ENCODE measurements around the gene NAALADL2.
"Not testable (repeated sequence)": the region's sequence is repeated elsewhere in the genome, so short reads cannot be mapped to it uniquely, and the experiment has no call there.

NAALADL2 gene

GRCh38 chr3:175159202-175159601 lies 300.1 kb downstream of the NAALADL2 start:
- Histone ChIP-seq H3K27me3 (no peaks in the 10 kb centered on the region), H3K27ac (no peak overlapping the region), H3K4me3 (no peak overlapping the region), H3K9me3 (no peaks in the 10 kb centered on the region), H3K4me1 (no peaks in the 10 kb centered on the region), H3K36me3 (no peaks in the 10 kb centered on the region)
- no peak for DNase-seq
- intact Hi-C loops (cut with DNase I; ENCODE audit: low total_unique reads), result no loop called here
- TF ChIP-seq, protein P1, sequence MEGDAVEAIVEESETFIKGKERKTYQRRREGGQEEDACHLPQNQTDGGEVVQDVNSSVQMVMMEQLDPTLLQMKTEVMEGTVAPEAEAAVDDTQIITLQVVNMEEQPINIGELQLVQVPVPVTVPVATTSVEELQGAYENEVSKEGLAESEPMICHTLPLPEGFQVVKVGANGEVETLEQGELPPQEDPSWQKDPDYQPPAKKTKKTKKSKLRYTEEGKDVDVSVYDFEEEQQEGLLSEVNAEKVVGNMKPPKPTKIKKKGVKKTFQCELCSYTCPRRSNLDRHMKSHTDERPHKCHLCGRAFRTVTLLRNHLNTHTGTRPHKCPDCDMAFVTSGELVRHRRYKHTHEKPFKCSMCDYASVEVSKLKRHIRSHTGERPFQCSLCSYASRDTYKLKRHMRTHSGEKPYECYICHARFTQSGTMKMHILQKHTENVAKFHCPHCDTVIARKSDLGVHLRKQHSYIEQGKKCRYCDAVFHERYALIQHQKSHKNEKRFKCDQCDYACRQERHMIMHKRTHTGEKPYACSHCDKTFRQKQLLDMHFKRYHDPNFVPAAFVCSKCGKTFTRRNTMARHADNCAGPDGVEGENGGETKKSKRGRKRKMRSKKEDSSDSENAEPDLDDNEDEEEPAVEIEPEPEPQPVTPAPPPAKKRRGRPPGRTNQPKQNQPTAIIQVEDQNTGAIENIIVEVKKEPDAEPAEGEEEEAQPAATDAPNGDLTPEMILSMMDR (IDR thresholded peaks at IDR 0.05), result no peak

GRCh38 chr3:175161291-175161690 lies 302.2 kb downstream of the NAALADL2 start:
- Histone ChIP-seq H3K4me3 (no peak overlapping the region), H3K4me1 (no peaks in the 10 kb centered on the region), H3K27ac (no peak overlapping the region), H3K9me3 (no peaks in the 10 kb centered on the region), H3K27me3 (no peaks in the 10 kb centered on the region), H3K36me3 (no peaks in the 10 kb centered on the region)
- DNase-seq, result no peak
- TF ChIP-seq, protein P1 (IDR thresholded peaks at IDR 0.05), result no peak
- intact Hi-C loops (cut with DNase I; ENCODE audit: low total_unique reads), result no loop called here

- TF ChIP-seq, protein P1 (IDR thresholded peaks at IDR 0.05), result no peak
- Histone ChIP-seq H3K4me1 (no peaks in the 10 kb centered on the region), H3K4me3 (no peak overlapping the region), H3K9me3 (no peaks in the 10 kb centered on the region), H3K36me3 (no peaks in the 10 kb centered on the region), H3K27ac (no peak overlapping the region), H3K27me3 (no peaks in the 10 kb centered on the region)
- intact Hi-C loops (cut with DNase I; ENCODE audit: low total_unique reads), result no loop called here
- DNase-seq, result no peak
Measured at GRCh38 chr3:175163686-175164085, 304.6 kb downstream of the NAALADL2 start.

GRCh38 chr3:175173117-175173516 lies 314.0 kb downstream of the NAALADL2 start:
- H3K9me3 ChIP-seq; H3K27ac ChIP-seq; H3K4me3 ChIP-seq; H3K36me3 ChIP-seq; intact Hi-C loops (cut with DNase I; ENCODE audit: low total_unique reads); DNase-seq; H3K27me3 ChIP-seq; H3K4me1 ChIP-seq: not testable (repeated sequence)

GRCh38 chr3:175176556-175176955 lies 317.4 kb downstream of the NAALADL2 start:
- TF ChIP-seq, protein P1 (IDR thresholded peaks at IDR 0.05), result no peak
- no peak overlapping the region for H3K27ac ChIP-seq
- H3K36me3 ChIP-seq, result no peaks in the 10 kb centered on the region
- intact Hi-C loops (cut with DNase I; ENCODE audit: low total_unique reads), result no loop called here
- no peak for DNase-seq
- H3K27me3 ChIP-seq, result no peaks in the 10 kb centered on the region
- H3K4me3 ChIP-seq, result no peak overlapping the region
- peaks cover 0 to 6% (median 0%) of the 10 kb centered on the region in 4 donors for H3K4me1 ChIP-seq
- no peaks in the 10 kb centered on the region for H3K9me3 ChIP-seq

DNA sequence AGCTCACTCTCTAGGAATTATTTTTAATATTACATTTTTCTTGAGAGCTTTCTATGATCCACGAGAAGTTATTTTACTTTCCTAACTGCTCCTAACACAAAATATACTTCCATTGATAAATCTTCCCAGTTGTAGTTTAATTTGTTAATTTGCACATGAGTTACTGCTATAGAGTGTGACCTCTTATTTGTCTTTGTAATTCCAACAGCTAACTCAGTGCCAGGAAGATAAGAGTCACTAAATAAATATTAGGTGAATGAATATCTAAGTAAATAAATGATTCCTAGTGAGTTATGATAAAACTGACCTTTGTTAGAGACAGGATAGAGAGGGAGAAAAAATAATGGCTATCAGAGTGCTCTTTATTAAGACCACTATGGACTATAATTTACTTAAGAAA lies 319.9 kb downstream of the NAALADL2 start:
- TF ChIP-seq, protein P1 (IDR thresholded peaks at IDR 0.05), result no peak
- intact Hi-C loops (cut with DNase I; ENCODE audit: low total_unique reads), result no loop called here
- DNase-seq, result no peak

More for the DNA sequence above, 319.9 kb downstream of the NAALADL2 start:
- Histone ChIP-seq H3K4me1 (peaks cover 0 to 6% (median 0%) of the 10 kb centered on the region in 4 donors), H3K36me3 (no peaks in the 10 kb centered on the region), H3K27ac (no peak overlapping the region), H3K4me3 (no peak overlapping the region), H3K9me3 (no peaks in the 10 kb centered on the region), H3K27me3 (no peaks in the 10 kb centered on the region)

All from tibial artery (tissue), 4 donors.